ENCODE data around the gene INTS14. TPM values are rescaled to one million over a fixed set of nuclear protein-coding genes. Genes with fewer than 3 reads are reported as not detected.

Gene INTS14
- total RNA-seq, 1 experiment from 2014 or later: 41.2 TPM

DNA sequence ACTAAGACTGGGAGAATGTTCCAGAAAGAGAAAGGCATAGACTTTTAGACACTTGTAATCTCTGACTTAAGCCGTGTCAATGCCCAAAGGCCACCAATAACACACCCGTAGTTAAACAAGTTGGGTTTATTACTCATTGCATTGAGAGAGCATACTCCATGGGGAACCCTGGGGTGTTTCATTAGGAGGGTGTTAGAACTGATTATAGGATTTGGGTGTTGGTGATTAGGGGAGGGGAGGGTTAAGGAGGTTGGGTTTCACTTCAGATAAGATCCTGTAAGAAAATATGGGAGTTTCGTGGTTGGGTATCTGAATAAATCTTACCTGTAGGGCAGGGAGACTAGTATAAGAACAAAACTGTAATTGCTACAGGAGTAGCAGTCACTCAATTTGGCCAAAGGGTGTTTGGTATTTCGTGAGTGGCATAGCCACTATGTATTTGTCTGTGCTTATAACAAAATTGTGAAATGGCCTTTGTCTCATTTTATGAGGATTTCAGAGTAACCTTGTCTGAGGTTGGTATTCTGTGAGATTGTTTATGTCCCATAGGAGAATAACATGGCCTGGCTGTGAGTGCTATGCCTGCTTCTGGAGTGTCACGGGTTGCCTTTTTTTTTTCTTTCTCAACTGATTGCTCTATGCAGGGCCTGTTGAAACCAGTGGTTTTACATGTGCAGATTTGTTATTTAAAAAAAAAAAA lies 77.7 kb downstream of the INTS14 start:
- Histone ChIP-seq H3K4me3 (ENCODE audit: low read depth in 2 of 2, low read length in 2 of 2) (peak overlapping the region in 1 of 2 experiments; percentile 12; a peak in 1 of 4 replicates), H3K4me1 (ENCODE audit: control insufficient read depth, insufficient read depth, low read length) (peaks cover 29% of the 10 kb centered on the region), H3K36me3 (ENCODE audit: control insufficient read depth, insufficient read depth, low read length) (no peaks in the 10 kb centered on the region), H3K27me3 (ENCODE audit: control insufficient read depth, insufficient read depth, low read length) (no peaks in the 10 kb centered on the region), H3K9me3 (ENCODE audit: control insufficient read depth, insufficient read depth, low read depth, low read length) (no peaks in the 10 kb centered on the region), H3K27ac (ENCODE audit: low read length) (peak overlapping the region; percentile 41)
- DNase-seq (ENCODE audit: low read depth, low spot score): no peak
- TF ChIP-seq, protein P1, sequence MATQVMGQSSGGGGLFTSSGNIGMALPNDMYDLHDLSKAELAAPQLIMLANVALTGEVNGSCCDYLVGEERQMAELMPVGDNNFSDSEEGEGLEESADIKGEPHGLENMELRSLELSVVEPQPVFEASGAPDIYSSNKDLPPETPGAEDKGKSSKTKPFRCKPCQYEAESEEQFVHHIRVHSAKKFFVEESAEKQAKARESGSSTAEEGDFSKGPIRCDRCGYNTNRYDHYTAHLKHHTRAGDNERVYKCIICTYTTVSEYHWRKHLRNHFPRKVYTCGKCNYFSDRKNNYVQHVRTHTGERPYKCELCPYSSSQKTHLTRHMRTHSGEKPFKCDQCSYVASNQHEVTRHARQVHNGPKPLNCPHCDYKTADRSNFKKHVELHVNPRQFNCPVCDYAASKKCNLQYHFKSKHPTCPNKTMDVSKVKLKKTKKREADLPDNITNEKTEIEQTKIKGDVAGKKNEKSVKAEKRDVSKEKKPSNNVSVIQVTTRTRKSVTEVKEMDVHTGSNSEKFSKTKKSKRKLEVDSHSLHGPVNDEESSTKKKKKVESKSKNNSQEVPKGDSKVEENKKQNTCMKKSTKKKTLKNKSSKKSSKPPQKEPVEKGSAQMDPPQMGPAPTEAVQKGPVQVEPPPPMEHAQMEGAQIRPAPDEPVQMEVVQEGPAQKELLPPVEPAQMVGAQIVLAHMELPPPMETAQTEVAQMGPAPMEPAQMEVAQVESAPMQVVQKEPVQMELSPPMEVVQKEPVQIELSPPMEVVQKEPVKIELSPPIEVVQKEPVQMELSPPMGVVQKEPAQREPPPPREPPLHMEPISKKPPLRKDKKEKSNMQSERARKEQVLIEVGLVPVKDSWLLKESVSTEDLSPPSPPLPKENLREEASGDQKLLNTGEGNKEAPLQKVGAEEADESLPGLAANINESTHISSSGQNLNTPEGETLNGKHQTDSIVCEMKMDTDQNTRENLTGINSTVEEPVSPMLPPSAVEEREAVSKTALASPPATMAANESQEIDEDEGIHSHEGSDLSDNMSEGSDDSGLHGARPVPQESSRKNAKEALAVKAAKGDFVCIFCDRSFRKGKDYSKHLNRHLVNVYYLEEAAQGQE (IDR thresholded peaks at IDR 0.05; ENCODE audit: insufficient read depth in 1 of 2, low read depth in 2 of 2, low read length in 1 of 2): no peak
- TF ChIP-seq POLR2AphosphoS5 (IDR thresholded peaks at IDR 0.05; ENCODE audit: low read depth, low read length) (no peak), TCF7L2 (IDR thresholded peaks at IDR 0.05; ENCODE audit: low read depth, low read length) (no peak), SIN3A (IDR thresholded peaks at IDR 0.05; ENCODE audit: borderline replicate concordance, insufficient read depth, low read depth, low read length) (no peak)
- TF ChIP-seq, protein P2, sequence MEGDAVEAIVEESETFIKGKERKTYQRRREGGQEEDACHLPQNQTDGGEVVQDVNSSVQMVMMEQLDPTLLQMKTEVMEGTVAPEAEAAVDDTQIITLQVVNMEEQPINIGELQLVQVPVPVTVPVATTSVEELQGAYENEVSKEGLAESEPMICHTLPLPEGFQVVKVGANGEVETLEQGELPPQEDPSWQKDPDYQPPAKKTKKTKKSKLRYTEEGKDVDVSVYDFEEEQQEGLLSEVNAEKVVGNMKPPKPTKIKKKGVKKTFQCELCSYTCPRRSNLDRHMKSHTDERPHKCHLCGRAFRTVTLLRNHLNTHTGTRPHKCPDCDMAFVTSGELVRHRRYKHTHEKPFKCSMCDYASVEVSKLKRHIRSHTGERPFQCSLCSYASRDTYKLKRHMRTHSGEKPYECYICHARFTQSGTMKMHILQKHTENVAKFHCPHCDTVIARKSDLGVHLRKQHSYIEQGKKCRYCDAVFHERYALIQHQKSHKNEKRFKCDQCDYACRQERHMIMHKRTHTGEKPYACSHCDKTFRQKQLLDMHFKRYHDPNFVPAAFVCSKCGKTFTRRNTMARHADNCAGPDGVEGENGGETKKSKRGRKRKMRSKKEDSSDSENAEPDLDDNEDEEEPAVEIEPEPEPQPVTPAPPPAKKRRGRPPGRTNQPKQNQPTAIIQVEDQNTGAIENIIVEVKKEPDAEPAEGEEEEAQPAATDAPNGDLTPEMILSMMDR (IDR thresholded peaks at IDR 0.05): no peak
- CTCF ChIA-PET: no interaction called here
- in situ Hi-C loops (cut with HindIII; ENCODE audit: low pct_unique_long_range_greater_than_20kb, low sequenced_read_pairs): no loop called here
- no peak for ATAC-seq
- no TSS peak for BruUV-seq (replicated peaks)
- POLR2A ChIA-PET: interaction anchor here (0.7 kb wide), 1 partner anchor 1167 kb away, joined by 4 read pairs; no protein-coding TSS in a partner anchor
- intact Hi-C loops (cut with micrococcal nuclease; ENCODE audit: unreplicated experiment): no loop called here

DNA sequence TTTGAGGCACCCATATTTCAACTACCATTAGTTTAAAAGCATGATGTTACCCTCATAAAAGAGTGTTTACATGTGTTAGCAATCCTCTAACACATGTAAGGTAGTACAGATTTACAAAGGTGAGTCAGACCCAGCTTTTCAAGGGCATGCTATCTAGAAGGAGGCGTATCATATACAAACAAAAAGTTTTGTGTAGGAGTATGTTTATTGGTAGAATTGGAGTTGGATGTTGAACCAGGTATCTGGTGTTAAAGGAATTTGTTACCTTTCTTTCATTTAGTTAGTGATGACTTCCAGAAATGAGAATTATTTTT lies 78.2 kb downstream of the INTS14 start:
- TF ChIP-seq TCF7L2 (IDR thresholded peaks at IDR 0.05; ENCODE audit: low read depth, low read length) (no peak), POLR2AphosphoS5 (IDR thresholded peaks at IDR 0.05; ENCODE audit: low read depth, low read length) (no peak), SIN3A (IDR thresholded peaks at IDR 0.05; ENCODE audit: borderline replicate concordance, insufficient read depth, low read depth, low read length) (no peak)
- TF ChIP-seq, protein P1 (IDR thresholded peaks at IDR 0.05; ENCODE audit: insufficient read depth in 1 of 2, low read depth in 2 of 2, low read length in 1 of 2): no peak
- TF ChIP-seq, protein P2 (IDR thresholded peaks at IDR 0.05): no peak
- POLR2A ChIA-PET: no interaction called here
- no peak for ATAC-seq
- Histone ChIP-seq H3K36me3 (ENCODE audit: control insufficient read depth, insufficient read depth, low read length) (no peaks in the 10 kb centered on the region), H3K27me3 (ENCODE audit: control insufficient read depth, insufficient read depth, low read length) (no peaks in the 10 kb centered on the region), H3K9me3 (ENCODE audit: control insufficient read depth, insufficient read depth, low read depth, low read length) (no peaks in the 10 kb centered on the region), H3K27ac (ENCODE audit: low read length) (peak overlapping the region; percentile 41), H3K4me3 (ENCODE audit: low read depth in 2 of 2, low read length in 2 of 2) (peak overlapping the region in 1 of 2 experiments; percentile 12; a peak in 1 of 4 replicates), H3K4me1 (ENCODE audit: control insufficient read depth, insufficient read depth, low read length) (peaks cover 29% of the 10 kb centered on the region)
- CTCF ChIA-PET: no interaction called here
- in situ Hi-C loops (cut with HindIII; ENCODE audit: low pct_unique_long_range_greater_than_20kb, low sequenced_read_pairs): no loop called here
- no peak for DNase-seq (ENCODE audit: low read depth, low spot score)
- intact Hi-C loops (cut with micrococcal nuclease; ENCODE audit: unreplicated experiment): no loop called here
- no TSS peak for BruUV-seq (replicated peaks)

All from Panc1 (cell line).